Adrenal gland (tissue), 12 donors: ENCODE results near the gene FAM156A. TPM values are rescaled to one million over a fixed set of nuclear protein-coding genes. Genes with fewer than 3 reads are reported as not detected.
"Not testable (repeated sequence)": the region's sequence is repeated elsewhere in the genome, so short reads cannot be mapped to it uniquely, and the experiment has no call there.

Experiments used
- DNase-seq, 7 donors: peaks; one replicate each; pipeline ENCODE4 v3.0.0-alpha.2; 2019 to 2020
- H3K27ac ChIP-seq, 5 donors: fragments of 200-600 bp; sonication (generic) in 4 of 5; 1 replicate in 3 of 5; 2 replicates in 2 of 5; pipeline versions ENCODE4 v1.5.1 to v1.8.0; 2016 to 2020; ENCODE audit warnings: mild to moderate bottlenecking in 1 of 5
- H3K27me3 ChIP-seq: fragments of 200-600 bp; 2 replicates; pipeline ENCODE4 v1.8.0; 2021
- H3K36me3 ChIP-seq, 2 donors: fragments of 200-600 bp; replicated peaks in 1 of 2; 1 replicate in 1 of 2; 2 replicates in 1 of 2; pipeline versions ENCODE4 v1.5.1 to v1.8.0; 2018 to 2022
- H3K4me1 ChIP-seq, 2 donors: fragments of 200-600 bp; replicated peaks in 1 of 2; 1 replicate in 1 of 2; 2 replicates in 1 of 2; pipeline versions ENCODE4 v1.5.1 to v1.8.0; 2018 to 2021
- H3K4me3 ChIP-seq, 4 donors: fragments of 200-600 bp; sonication (generic) in 3 of 4; one replicate each; pipeline ENCODE4 v1.5.1; 2016 to 2018
- H3K9me3 ChIP-seq, 3 donors: fragments of 200-600 bp; sonication (generic) in 1 of 3; replicated peaks in 1 of 3; 1 replicate in 2 of 3; 2 replicates in 1 of 3; pipeline versions ENCODE4 v1.5.1 to v1.8.0; 2016 to 2021
- CTCF ChIP-seq, 6 experiments: fragments of 450-650 bp in 4 of 6; fragments of 200-600 bp in 2 of 6; sonication (generic) in 1 of 6; IDR thresholded peaks; 1 replicate in 5 of 6; 2 replicates in 1 of 6; pipeline versions ENCODE4 v1.5.1 to v1.8.0; 2016 to 2021; ENCODE audit warnings: antibody characterized with exemption in 6 of 6, mild to moderate bottlenecking in 2 of 6, moderate library complexity in 1 of 6
- POLR2A ChIP-seq, 2 donors: fragments of 450-650 bp; IDR thresholded peaks; one replicate each; pipeline ENCODE4 v1.6.1; 2017; ENCODE audit warnings: antibody characterized with exemption in 2 of 2, mild to moderate bottlenecking in 2 of 2, moderate library complexity in 1 of 2
- WGBS, 4 donors: extraction: QIAGEN DNeasy Blood & Tissue Kit in 2 of 4; methylation state at CpG; one replicate each; pipeline versions ENCODE4 v1.1.5 to v1.1.7; 2013 to 2017; 5-methylcytosine and 5-hydroxymethylcytosine counted together
- intact Hi-C, 2 donors: fragments of 100-400 bp; cut with DNase I; formaldehyde crosslinking; loops; one replicate each; pipeline versions ENCODE4 v1.14.1 to v1.15.0; 2022 to 2023
- polyA plus RNA-seq, 3 donors: library from polyadenylated mRNA; stranded (reverse); fragments of 200-250 nt in 2 of 3; fragments of 350-450 nt in 1 of 3; fragmentation: Illumina TruSeq in 1 of 3; extraction: RNeasy Lipid Tissue Mini Kit (QIAGEN cat#74804) in 1 of 3; gene quantifications; one replicate each; pipeline ENCODE4 v1.2.3, GENCODE V29; 2013 to 2014
- total RNA-seq, 9 donors: library from RNA; depleted of rRNA in 4 of 9; stranded (reverse); fragments of >200 nt in 4 of 9; fragments of 120-200 nt in 1 of 9; fragmentation: NEBNext Ultra II Directional in 1 of 9; extraction: Animal tissue kit (Norgen Biotek cat#: 25700) in 1 of 9; gene quantifications; one replicate each; pipeline versions ENCODE4 v1.1.0 to v1.2.4, GENCODE V29; 2013 to 2023
- donor health status: healthy with polysubstance abuse.
- donor health status: Bipolar disorder and iron deficiency.
- donor health status: DM: yes; HTN: yes; CAD: no.
- donor health status: DM: no; HTN: no; CAD: no.
- donor health status: DM: no; HTN: no; CAD: no.
- donor health status: DM: yes; HTN: yes; CAD: no.

Gene FAM156A
- total and polyA plus RNA-seq, 12 donors, result 4.4 to 56.0 (median 26.8) TPM

GRCh38 chrX:52979568-52979967, 21.2 kb upstream of the FAM156A start:
- 33 to 52% (median 43%) methylated on average over 4 of the region's 4 CpGs for WGBS, 4 donors
- DNase-seq, result peak in 5 of 7 donors; percentile 46 to 68 (median 62)
- intact Hi-C loops, result no loop called here
- peaks cover 0 to 7% of the 10 kb centered on the region in 2 donors for H3K4me1 ChIP-seq
- H3K9me3 ChIP-seq, result no peaks in the 10 kb centered on the region
- H3K27ac ChIP-seq, result peak overlapping the region; percentile 30 to 87 (median 47)
- H3K4me3 ChIP-seq, result no peak overlapping the region
- H3K36me3 ChIP-seq, result no peaks in the 10 kb centered on the region
- H3K27me3 ChIP-seq, result peaks cover 8% of the 10 kb centered on the region
- no peak for TF ChIP-seq CTCF (IDR thresholded peaks at IDR 0.05)
- no peak for TF ChIP-seq POLR2A (IDR thresholded peaks at IDR 0.05)

GRCh38 chrX:52977953-52978352, 19.6 kb upstream of the FAM156A start:
- Histone ChIP-seq H3K9me3 (no peaks in the 10 kb centered on the region), H3K27ac (no peak overlapping the region), H3K36me3 (no peaks in the 10 kb centered on the region), H3K27me3 (peaks cover 5% of the 10 kb centered on the region), H3K4me1 (peaks cover 0 to 7% of the 10 kb centered on the region in 2 donors), H3K4me3 (no peak overlapping the region)
- DNase-seq, result peak in 3 of 7 donors; percentile 5
- TF ChIP-seq CTCF (IDR thresholded peaks at IDR 0.05) (no peak), POLR2A (IDR thresholded peaks at IDR 0.05) (no peak)
- intact Hi-C loops, result no loop called here
- 20 to 74% (median 68%) methylated on average over 1 to 2 of the region's 2 CpGs for WGBS, 4 donors

- 85 to 96% (median 92%) methylated on average over 3 to 11 of the region's 11 CpGs for WGBS, 4 donors
- H3K9me3 ChIP-seq, H3K36me3 ChIP-seq, H3K4me1 ChIP-seq, intact Hi-C loops, H3K27ac ChIP-seq, H3K4me3 ChIP-seq, H3K27me3 ChIP-seq: not testable (repeated sequence)
- DNase-seq, result peak in 4 of 7 donors; percentile 2 to 17 (median 4)
These were observed 17.3 kb upstream of the FAM156A start for GRCh38 chrX:52975576-52975975.

- intact Hi-C loops, H3K27me3 ChIP-seq, H3K4me1 ChIP-seq, H3K27ac ChIP-seq, H3K36me3 ChIP-seq, H3K4me3 ChIP-seq, H3K9me3 ChIP-seq: not testable (repeated sequence)
- DNase-seq, result peak in 2 of 7 donors; percentile 12 to 14
- WGBS, 4 donors, result 71 to 91% (median 76%) methylated on average over 7 to 8 of the region's 8 CpGs
These were observed 16.1 kb upstream of the FAM156A start for GRCh38 chrX:52974336-52974992.

GRCh38 chrX:52967922-52968321, 9.6 kb upstream of the FAM156A start:
- intact Hi-C loops, H3K4me1 ChIP-seq, H3K9me3 ChIP-seq, H3K27ac ChIP-seq, H3K36me3 ChIP-seq, DNase-seq, H3K27me3 ChIP-seq, H3K4me3 ChIP-seq: not testable (repeated sequence)
- WGBS, 4 donors, result no CpG with 5 or more reads among the region's 10 CpGs

- H3K4me1 ChIP-seq, H3K4me3 ChIP-seq, H3K27me3 ChIP-seq, H3K9me3 ChIP-seq, H3K27ac ChIP-seq, intact Hi-C loops, H3K36me3 ChIP-seq, DNase-seq: not testable (repeated sequence)
- WGBS, 4 donors, result no CpG with 5 or more reads among the region's 16 CpGs
These were observed 8.8 kb upstream of the FAM156A start for GRCh38 chrX:52966993-52967738.

- H3K4me1 ChIP-seq, H3K27me3 ChIP-seq, H3K36me3 ChIP-seq, H3K27ac ChIP-seq, H3K4me3 ChIP-seq, DNase-seq, H3K9me3 ChIP-seq, intact Hi-C loops: not testable (repeated sequence)
- no CpG with 5 or more reads among the region's 7 CpGs for WGBS, 4 donors
These were observed 643 bp upstream of the FAM156A start for GRCh38 chrX:52958961-52959360.

- no CpG with 5 or more reads among the region's 10 CpGs for WGBS, 4 donors
- H3K27ac ChIP-seq, result not testable (repeated sequence)
These were observed 8.4 kb downstream of the FAM156A start for GRCh38 chrX:52949884-52950283.

GRCh38 chrX:52949325-52949724, 9.0 kb downstream of the FAM156A start:
- H3K27ac ChIP-seq, H3K27me3 ChIP-seq, H3K9me3 ChIP-seq, H3K36me3 ChIP-seq, intact Hi-C loops, H3K4me3 ChIP-seq, DNase-seq, H3K4me1 ChIP-seq: not testable (repeated sequence)
- WGBS, 4 donors, result no CpG with 5 or more reads among the region's 4 CpGs

More at GRCh38 chrX:52949884-52950283, 8.4 kb downstream of the FAM156A start:
- H3K9me3 ChIP-seq, DNase-seq, H3K4me3 ChIP-seq, H3K36me3 ChIP-seq, H3K4me1 ChIP-seq, H3K27me3 ChIP-seq, intact Hi-C loops: not testable (repeated sequence)
